ENCODE results near the gene WFDC1. TPM values are rescaled to one million over a fixed set of nuclear protein-coding genes. Genes with fewer than 3 reads are reported as not detected.

The WFDC1 gene
- total and polyA plus RNA-seq, 4 donors: 6.5 to 14.8 (median 11.4) TPM

GRCh38 chr16:84360748-84361147, 66.1 kb downstream of the WFDC1 start:
- Histone ChIP-seq H3K4me3 (no peak overlapping the region), H3K4me1 (ENCODE audit: control insufficient read depth in 5 of 5, insufficient read depth in 5 of 5, low read length in 5 of 5) (peaks cover 0 to 7% (median 0%) of the 10 kb centered on the region in 5 donors), H3K36me3 (ENCODE audit: control insufficient read depth in 4 of 4, insufficient read depth in 4 of 4, low read length in 4 of 4) (no peaks in the 10 kb centered on the region), H3K27me3 (ENCODE audit: control insufficient read depth in 3 of 3, insufficient read depth in 3 of 3, low read length in 2 of 3) (no peaks in the 10 kb centered on the region), H3K9me3 (ENCODE audit: control insufficient read depth in 4 of 4, insufficient read depth in 3 of 4, low read length in 3 of 4) (no peaks in the 10 kb centered on the region), H3K9ac (ENCODE audit: insufficient read depth in 1 of 2, low read length in 2 of 2) (no peak overlapping the region), H3K27ac (ENCODE audit: low read depth in 1 of 2, low read length in 1 of 2) (no peak overlapping the region)
- no peak for TF ChIP-seq CTCF (IDR thresholded peaks at IDR 0.05; ENCODE audit: control extremely low read depth, extremely low read depth)
- 77 to 91% methylated on average over 4 of the region's 4 CpGs for WGBS, 2 donors
- ATAC-seq (ENCODE audit: insufficient read depth, low FRiP score) (no peak), DNase-seq (no peak)

DNA sequence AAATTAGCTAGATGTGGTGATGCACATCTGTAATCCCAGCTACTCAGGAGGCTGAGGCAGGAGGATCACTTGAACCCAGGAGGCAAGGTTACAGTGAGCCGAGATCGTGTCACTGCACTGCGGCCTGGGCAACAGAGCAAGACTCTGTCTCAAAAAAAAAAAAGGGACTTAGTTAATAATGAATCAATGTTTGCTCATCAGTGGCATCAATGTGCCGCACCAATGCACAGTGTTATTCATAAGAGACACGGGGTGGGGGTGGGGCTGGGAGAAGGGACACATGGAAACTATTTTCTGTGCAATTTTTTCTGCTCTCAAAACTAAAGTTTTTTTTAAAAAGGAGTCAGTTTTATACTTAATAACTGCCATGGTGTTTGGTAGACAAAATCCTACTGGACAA, 66.9 kb downstream of the WFDC1 start:
- TF ChIP-seq CTCF (IDR thresholded peaks at IDR 0.05; ENCODE audit: control extremely low read depth, extremely low read depth): no peak
- no peak overlapping the region for H3K9ac ChIP-seq (ENCODE audit: insufficient read depth in 1 of 2, low read length in 2 of 2)
- H3K27ac ChIP-seq (ENCODE audit: low read depth in 1 of 2, low read length in 1 of 2): no peak overlapping the region
- no peaks in the 10 kb centered on the region for H3K36me3 ChIP-seq (ENCODE audit: control insufficient read depth in 4 of 4, insufficient read depth in 4 of 4, low read length in 4 of 4)
- DNase-seq: no peak
- 89 to 97% methylated on average over 5 of the region's 5 CpGs for WGBS, 2 donors
- H3K4me1 ChIP-seq (ENCODE audit: control insufficient read depth in 5 of 5, insufficient read depth in 5 of 5, low read length in 5 of 5): peaks cover 0 to 3% (median 0%) of the 10 kb centered on the region in 5 donors
- no peaks in the 10 kb centered on the region for H3K9me3 ChIP-seq (ENCODE audit: control insufficient read depth in 4 of 4, insufficient read depth in 3 of 4, low read length in 3 of 4)
- ATAC-seq (ENCODE audit: insufficient read depth, low FRiP score): no peak
- peaks cover 0 to under 1% (median 0%) of the 10 kb centered on the region in 3 donors for H3K27me3 ChIP-seq (ENCODE audit: control insufficient read depth in 3 of 3, insufficient read depth in 3 of 3, low read length in 2 of 3)
- no peak overlapping the region for H3K4me3 ChIP-seq

DNA sequence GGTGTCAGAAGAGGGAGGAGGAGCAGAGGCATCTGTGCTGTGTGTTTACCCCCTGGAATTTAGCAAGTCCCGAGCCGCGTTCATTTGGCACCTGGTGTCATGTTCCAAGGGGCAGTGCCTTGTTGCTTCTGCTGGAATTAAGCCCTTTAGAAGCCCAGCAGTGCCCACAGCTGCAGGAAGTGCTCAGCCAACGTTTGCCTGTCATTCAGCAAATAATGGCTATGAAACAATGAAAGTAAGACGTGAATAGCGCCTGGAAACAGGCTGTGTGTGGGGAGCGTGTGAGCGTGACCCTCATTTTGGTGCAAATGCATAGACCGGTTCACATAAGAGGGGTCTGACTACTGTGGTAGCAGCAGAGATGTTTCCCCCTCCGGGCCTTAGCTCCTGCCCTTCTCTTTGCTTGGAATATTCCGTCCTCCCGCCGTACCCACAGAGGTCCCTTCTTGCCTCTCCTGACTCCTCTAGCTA, 67.8 kb downstream of the WFDC1 start:
- H3K4me1 ChIP-seq (ENCODE audit: control insufficient read depth in 5 of 5, insufficient read depth in 5 of 5, low read length in 5 of 5): no peaks in the 10 kb centered on the region
- 59 to 79% methylated on average over 13 of the region's 13 CpGs for WGBS, 2 donors

More for the DNA sequence above, 67.8 kb downstream of the WFDC1 start:
- Histone ChIP-seq H3K9ac (ENCODE audit: insufficient read depth in 1 of 2, low read length in 2 of 2) (no peak overlapping the region), H3K36me3 (ENCODE audit: control insufficient read depth in 4 of 4, insufficient read depth in 4 of 4, low read length in 4 of 4) (no peaks in the 10 kb centered on the region), H3K9me3 (ENCODE audit: control insufficient read depth in 4 of 4, insufficient read depth in 3 of 4, low read length in 3 of 4) (no peaks in the 10 kb centered on the region), H3K4me3 (no peak overlapping the region), H3K27me3 (ENCODE audit: control insufficient read depth in 3 of 3, insufficient read depth in 3 of 3, low read length in 2 of 3) (peaks cover 0 to 10% (median 8%) of the 10 kb centered on the region in 3 donors), H3K27ac (ENCODE audit: low read depth in 1 of 2, low read length in 1 of 2) (no peak overlapping the region)
- ATAC-seq (ENCODE audit: insufficient read depth, low FRiP score): no peak
- no peak for TF ChIP-seq CTCF (IDR thresholded peaks at IDR 0.05; ENCODE audit: control extremely low read depth, extremely low read depth)
- no peak for DNase-seq
